ENCODE data around the gene ZFAND3. TPM values are rescaled to one million over a fixed set of nuclear protein-coding genes. Genes with fewer than 3 reads are reported as not detected.
"Not testable (repeated sequence)": the region's sequence is repeated elsewhere in the genome, so short reads cannot be mapped to it uniquely, and the experiment has no call there.

The ZFAND3 gene
- total and polyA plus RNA-seq, 2 donors (not counting 1 experiment from before 2014, with no cell fraction given) = 13.5 to 58.3 TPM

DNA sequence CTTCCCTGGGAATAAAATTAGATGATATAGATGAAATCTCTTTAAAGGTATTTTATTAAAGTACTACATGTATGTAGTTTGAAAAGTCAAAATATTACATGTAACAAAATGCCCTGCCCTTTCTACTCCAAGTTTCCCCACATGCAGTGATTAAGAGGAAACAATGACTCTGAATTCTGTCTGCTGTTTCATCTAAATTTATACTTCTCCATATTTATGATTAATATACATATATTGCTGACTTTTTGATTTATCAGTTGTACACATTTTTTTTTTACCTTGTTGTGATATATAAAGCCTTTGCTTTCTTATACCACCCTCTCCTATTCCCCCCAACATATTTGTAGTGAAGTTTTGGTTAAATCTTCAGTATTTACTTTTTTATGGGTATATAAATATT is 127.9 kb downstream of the ZFAND3 start:
- Mint-ChIP-seq H3K9me3 (ENCODE audit: insufficient read depth) (peaks cover 4% of the 10 kb centered on the region), H3K27me3 (no peaks in the 10 kb centered on the region), H3K4me3 (no peak overlapping the region), H3K27ac (no peak overlapping the region), H3K4me1 (peaks cover 75% of the 10 kb centered on the region)
- Histone ChIP-seq H3K4me1 (ENCODE audit: control insufficient read depth in 2 of 2, insufficient read depth in 2 of 2, low read length in 2 of 2) (peaks cover 9 to 22% of the 10 kb centered on the region in 2 donors), H3K4me2 (replicated peaks; ENCODE audit: low read depth, low read length, poor library complexity, severe bottlenecking) (no peak overlapping the region), H3K4me3 (ENCODE audit: control extremely low read depth in 1 of 5, extremely low read depth in 1 of 5, insufficient read depth in 1 of 5, low read depth in 2 of 5, low read length in 4 of 5) (no peak overlapping the region), H3K27me3 (replicated peaks in 1 of 4; ENCODE audit: control extremely low read depth in 1 of 4, control insufficient read depth in 3 of 4, insufficient read depth in 4 of 4, low read length in 3 of 4) (no peaks in the 10 kb centered on the region), H3K9ac (ENCODE audit: low read length) (no peak overlapping the region), H3K9me3 (ENCODE audit: control extremely low read depth in 1 of 3, control insufficient read depth in 2 of 3, insufficient read depth in 1 of 3, low read length in 2 of 3) (peaks cover 0 to 3% (median 0%) of the 10 kb centered on the region in 3 donors), H4K20me1 (ENCODE audit: control insufficient read depth, insufficient read depth, low read length, poor library complexity, severe bottlenecking) (peaks cover 76% of the 10 kb centered on the region), H3K36me3 (replicated peaks in 1 of 2; ENCODE audit: control extremely low read depth in 1 of 2, control insufficient read depth in 1 of 2, extremely low read depth in 1 of 2, insufficient read depth in 2 of 2, low read length in 1 of 2) (no peaks in the 10 kb centered on the region), H3K79me2 (ENCODE audit: control insufficient read depth, insufficient read depth, low read length) (peaks cover 95% of the 10 kb centered on the region), H3K27ac (ENCODE audit: low read length in 2 of 2) (no peak overlapping the region), H2AFZ (ENCODE audit: insufficient read depth, low read depth, low read length, poor library complexity, severe bottlenecking) (no peak overlapping the region)
- ChIA-PET POLR2A (no interaction called here), CTCF (no interaction called here)
- intact Hi-C loops (cut with micrococcal nuclease) = no loop called here
- no peak for ATAC-seq (ENCODE audit: low read depth)
- TF ChIP-seq, protein P1, sequence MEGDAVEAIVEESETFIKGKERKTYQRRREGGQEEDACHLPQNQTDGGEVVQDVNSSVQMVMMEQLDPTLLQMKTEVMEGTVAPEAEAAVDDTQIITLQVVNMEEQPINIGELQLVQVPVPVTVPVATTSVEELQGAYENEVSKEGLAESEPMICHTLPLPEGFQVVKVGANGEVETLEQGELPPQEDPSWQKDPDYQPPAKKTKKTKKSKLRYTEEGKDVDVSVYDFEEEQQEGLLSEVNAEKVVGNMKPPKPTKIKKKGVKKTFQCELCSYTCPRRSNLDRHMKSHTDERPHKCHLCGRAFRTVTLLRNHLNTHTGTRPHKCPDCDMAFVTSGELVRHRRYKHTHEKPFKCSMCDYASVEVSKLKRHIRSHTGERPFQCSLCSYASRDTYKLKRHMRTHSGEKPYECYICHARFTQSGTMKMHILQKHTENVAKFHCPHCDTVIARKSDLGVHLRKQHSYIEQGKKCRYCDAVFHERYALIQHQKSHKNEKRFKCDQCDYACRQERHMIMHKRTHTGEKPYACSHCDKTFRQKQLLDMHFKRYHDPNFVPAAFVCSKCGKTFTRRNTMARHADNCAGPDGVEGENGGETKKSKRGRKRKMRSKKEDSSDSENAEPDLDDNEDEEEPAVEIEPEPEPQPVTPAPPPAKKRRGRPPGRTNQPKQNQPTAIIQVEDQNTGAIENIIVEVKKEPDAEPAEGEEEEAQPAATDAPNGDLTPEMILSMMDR (IDR thresholded peaks at IDR 0.05) = no peak
- no peak for TF ChIP-seq EZH2 (IDR thresholded peaks at IDR 0.05; ENCODE audit: borderline replicate concordance, insufficient read depth, low read depth, low read length, poor library complexity, severe bottlenecking)
- DNase-seq = no peak

DNA sequence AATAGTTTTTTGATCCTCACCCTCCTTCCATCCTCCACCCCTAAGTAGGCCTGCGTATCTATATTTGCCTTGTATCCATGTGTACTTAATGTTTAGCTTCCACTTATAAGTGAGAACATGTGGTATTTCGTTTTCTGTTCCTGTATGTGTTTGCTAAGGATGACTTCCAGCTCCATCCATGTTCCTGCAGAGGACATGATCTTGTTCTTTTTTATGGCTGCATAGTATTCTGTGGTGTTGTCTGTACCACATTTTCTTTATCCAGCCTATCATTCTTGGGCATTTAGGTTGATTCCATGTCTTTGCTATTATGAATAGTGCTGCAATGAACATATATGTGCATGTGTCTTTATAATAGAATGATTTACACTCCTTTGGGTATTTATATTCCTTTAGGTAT is 129.1 kb downstream of the ZFAND3 start:
- DNase-seq; intact Hi-C loops (cut with micrococcal nuclease): not testable (repeated sequence)
- H3K4me1 ChIP-seq (ENCODE audit: control insufficient read depth in 2 of 2, insufficient read depth in 2 of 2, low read length in 2 of 2) = peaks cover 6 to 17% of the 10 kb centered on the region in 2 donors

More for the DNA sequence above, 129.1 kb downstream of the ZFAND3 start:
- H3K9me3 Mint-ChIP-seq (ENCODE audit: insufficient read depth); H3K9me3 ChIP-seq (ENCODE audit: control extremely low read depth in 1 of 3, control insufficient read depth in 2 of 3, insufficient read depth in 1 of 3, low read length in 2 of 3); CTCF ChIA-PET; H3K27me3 ChIP-seq (replicated peaks in 1 of 4; ENCODE audit: control extremely low read depth in 1 of 4, control insufficient read depth in 3 of 4, insufficient read depth in 4 of 4, low read length in 3 of 4); H3K36me3 ChIP-seq (replicated peaks in 1 of 2; ENCODE audit: control extremely low read depth in 1 of 2, control insufficient read depth in 1 of 2, extremely low read depth in 1 of 2, insufficient read depth in 2 of 2, low read length in 1 of 2); H3K4me3 ChIP-seq (ENCODE audit: control extremely low read depth in 1 of 5, extremely low read depth in 1 of 5, insufficient read depth in 1 of 5, low read depth in 2 of 5, low read length in 4 of 5); H3K27me3 Mint-ChIP-seq; POLR2A ChIA-PET; H3K4me3 Mint-ChIP-seq; H3K4me2 ChIP-seq (replicated peaks; ENCODE audit: low read depth, low read length, poor library complexity, severe bottlenecking); H2AFZ ChIP-seq (ENCODE audit: insufficient read depth, low read depth, low read length, poor library complexity, severe bottlenecking); H3K9ac ChIP-seq (ENCODE audit: low read length); H3K27ac Mint-ChIP-seq; H3K27ac ChIP-seq (ENCODE audit: low read length in 2 of 2); ATAC-seq (ENCODE audit: low read depth): not testable (repeated sequence)
- peaks cover 76% of the 10 kb centered on the region for H4K20me1 ChIP-seq (ENCODE audit: control insufficient read depth, insufficient read depth, low read length, poor library complexity, severe bottlenecking)
- H3K4me1 Mint-ChIP-seq = peaks cover 70% of the 10 kb centered on the region
- 100% methylated on average over 1 of the region's 2 CpGs for WGBS (ENCODE audit: insufficient coverage)
- peaks cover 95% of the 10 kb centered on the region for H3K79me2 ChIP-seq (ENCODE audit: control insufficient read depth, insufficient read depth, low read length)
